Spleen (tissue), 7 donors: ENCODE results near the gene TCP11L2.

Source experiments
- CTCF ChIP-seq, 11 experiments: fragments of 200-600 bp in 7 of 11; fragments of 450-650 bp in 4 of 11; sonication (generic) in 4 of 11; IDR thresholded peaks in 8 of 11; conservative IDR thresholded peaks in 3 of 11; 1 replicate in 7 of 11; 2 replicates in 4 of 11; pipeline versions ENCODE4 v1.4.0 to v1.8.0; 2016 to 2021; ENCODE audit warnings: antibody characterized with exemption in 11 of 11, inconsistent platforms in 4 of 11, mild to moderate bottlenecking in 1 of 11
- POLR2AphosphoS5 ChIP-seq, 3 donors: sonication (generic); formaldehyde crosslinking; IDR thresholded peaks; one replicate each; pipeline ENCODE4 v1.5.1; 2017; ENCODE audit warnings: antibody characterized with exemption in 3 of 3
- donor health status: DM: no; HTN: no; CAD: no; lungs with moderate emphysema.
- donor health status: DM: no; HTN: no; CAD: no.
- donor health status: DM: no; HTN: no; CAD: no.

GRCh38 chr12:106289196-106289681 lies 13.3 kb upstream of the TCP11L2 start:
- no peak for TF ChIP-seq CTCF (IDR thresholded peaks at IDR 0.05 in 8 of 11, conservative IDR thresholded peaks at IDR 0.05 in 3 of 11)
- no peak for TF ChIP-seq POLR2AphosphoS5 (IDR thresholded peaks at IDR 0.05)
